Left renal cortex interstitium (tissue), 4 donors: ENCODE measurements around the gene REPIN1. TPM values are rescaled to one million over a fixed set of nuclear protein-coding genes. Genes with fewer than 3 reads are reported as not detected.
A peak's percentile ranks its signal among the peaks of the same experiment; 100 is the strongest.

Experiments
- DNase-seq, 4 donors: peaks; one replicate each; pipeline ENCODE4 v3.0.0-alpha.2; 2013; ENCODE audit warnings: low read depth in 4 of 4, low spot score in 2 of 4, missing footprints in 1 of 4
- polyA plus RNA-seq, 4 donors: library from polyadenylated mRNA; unstranded; fragments of 120-200 nt; gene quantifications; one replicate each; pipeline ENCODE4 v1.2.1, GENCODE V29; 2013; ENCODE audit not compliant: insufficient read length in 4 of 4

REPIN1 gene
- polyA plus RNA-seq, 4 donors, result 81.6 to 123 (median 104) TPM

GRCh38 chr7:150404805-150405583 lies 36.4 kb downstream of the REPIN1 start:
- peak in 2 of 4 donors; percentile 70 to 80 for DNase-seq

- DNase-seq, result no peak
These were observed 37.1 kb downstream of the REPIN1 start for GRCh38 chr7:150405584-150406311.

- DNase-seq, result no peak
These were observed 37.6 kb downstream of the REPIN1 start for GRCh38 chr7:150406312-150406566.

- DNase-seq, result no peak
These were observed 38.2 kb downstream of the REPIN1 start for GRCh38 chr7:150406567-150407421.

- DNase-seq, result no peak
These were observed 39.2 kb downstream of the REPIN1 start for GRCh38 chr7:150407588-150408392.

- no peak for DNase-seq
These were observed 40.0 kb downstream of the REPIN1 start for GRCh38 chr7:150408393-150409299.

GRCh38 chr7:150409300-150410030 lies 40.8 kb downstream of the REPIN1 start:
- DNase-seq, result no peak

- no peak for DNase-seq
These were observed 41.5 kb downstream of the REPIN1 start for GRCh38 chr7:150410131-150410530.

- DNase-seq, result peak in 1 of 4 donors; percentile 34
These were observed 42.2 kb downstream of the REPIN1 start for GRCh38 chr7:150410680-150411346.

GRCh38 chr7:150411606-150412005 lies 43.0 kb downstream of the REPIN1 start:
- no peak for DNase-seq

- no peak for DNase-seq
These were observed 43.4 kb downstream of the REPIN1 start for GRCh38 chr7:150412016-150412415.

- DNase-seq, result no peak
These were observed 44.2 kb downstream of the REPIN1 start for GRCh38 chr7:150412518-150413488.

- no peak for DNase-seq
These were observed 45.0 kb downstream of the REPIN1 start for GRCh38 chr7:150413640-150414081.

- DNase-seq, result no peak
These were observed 46.8 kb downstream of the REPIN1 start for GRCh38 chr7:150415161-150416153.

GRCh38 chr7:150417239-150417638 lies 48.6 kb downstream of the REPIN1 start:
- no peak for DNase-seq

- DNase-seq, result no peak
These were observed 49.2 kb downstream of the REPIN1 start for GRCh38 chr7:150417863-150418262.
